Renal cortical epithelial cell (primary cell): Measurements from ENCODE around the gene SLC22A3. TPM values are rescaled to one million over a fixed set of nuclear protein-coding genes. Genes with fewer than 3 reads are reported as not detected.

Experiments
- total RNA-seq: library from RNA; depleted of rRNA; stranded (reverse); fragments of >200 nt; gene quantifications from 2 replicates; pipeline ENCODE4 v1.2.3, GENCODE V29; 2014

SLC22A3 gene
- total RNA-seq, 1 donor from 2014 or later = 11.4 TPM

Other genes starting within 250 kb of the SLC22A3 start
- gene SLC22A1, start 226.6 kb upstream of the SLC22A3 start, total RNA-seq = 0.50 TPM in 1 of 2 replicates, not detected in the other
- gene SLC22A2, start 89.6 kb upstream of the SLC22A3 start, total RNA-seq = 5.3 and 20.3 TPM in 2 replicates